Fibroblast of lung (primary cell): ENCODE data around the gene BBS1. TPM values are rescaled to one million over a fixed set of nuclear protein-coding genes. Genes with fewer than 3 reads are reported as not detected.

Source experiments
- DNase-seq, 2 donors: peaks; one replicate each; pipeline versions ENCODE4 v3.0.0 to v3.0.0-alpha.2; 2010; ENCODE audit warnings: low read depth in 2 of 2
- H2AFZ ChIP-seq: 2 replicates; pipeline ENCODE4 v1.5.1; 2012; ENCODE audit warnings: low read length, control low read depth, inconsistent platforms
- H3K27ac ChIP-seq: 2 replicates; pipeline ENCODE4 v1.5.1; 2011; ENCODE audit warnings: low read length, control low read depth; ENCODE audit not compliant: insufficient read depth
- H3K27me3 ChIP-seq: 2 replicates; pipeline ENCODE4 v1.5.1; 2011; ENCODE audit warnings: mild to moderate bottlenecking, low read length; ENCODE audit not compliant: control insufficient read depth, insufficient read depth
- H3K36me3 ChIP-seq: 2 replicates; pipeline ENCODE4 v1.5.1; 2011; ENCODE audit warnings: low read length; ENCODE audit not compliant: control insufficient read depth, insufficient read depth
- H3K4me1 ChIP-seq: 2 replicates; pipeline ENCODE4 v1.5.1; 2011; ENCODE audit warnings: low read length; ENCODE audit not compliant: control insufficient read depth, insufficient read depth; ENCODE audit errors: extremely low read depth
- H3K4me2 ChIP-seq: 2 replicates; pipeline ENCODE4 v1.5.1; 2011; ENCODE audit warnings: low read length, control low read depth; ENCODE audit not compliant: insufficient read depth; ENCODE audit errors: extremely low read depth
- H3K4me3 ChIP-seq, 4 experiments: fragments of 200-600 bp in 1 of 4; sonication (generic) in 1 of 4; replicated peaks in 1 of 4; 2 replicates each; pipeline ENCODE4 v1.5.1; 2011 to 2016; ENCODE audit warnings: low read length in 4 of 4, low read depth in 3 of 4, mild to moderate bottlenecking in 3 of 4, control low read depth in 2 of 4, inconsistent platforms in 1 of 4, mixed read lengths in 1 of 4; ENCODE audit not compliant: insufficient read depth in 1 of 4; ENCODE audit errors: control extremely low read depth in 1 of 4
- H3K79me2 ChIP-seq: 2 replicates; pipeline ENCODE4 v1.5.1; 2012; ENCODE audit warnings: mild to moderate bottlenecking, low read length, inconsistent platforms; ENCODE audit not compliant: control insufficient read depth, insufficient read depth
- H3K9ac ChIP-seq: 2 replicates; pipeline ENCODE4 v1.5.1; 2011; ENCODE audit warnings: mild to moderate bottlenecking, low read length, control low read depth; ENCODE audit not compliant: insufficient read depth
- H3K9me3 ChIP-seq: 2 replicates; pipeline ENCODE4 v1.5.1; 2012; ENCODE audit warnings: low read depth, low read length; ENCODE audit not compliant: control insufficient read depth, insufficient read depth
- H4K20me1 ChIP-seq: 2 replicates; pipeline ENCODE4 v1.5.1; 2011; ENCODE audit warnings: low read length; ENCODE audit not compliant: control insufficient read depth, insufficient read depth; ENCODE audit errors: extremely low read depth
- CTCF ChIP-seq, 2 donors: IDR thresholded peaks in 1 of 2; conservative IDR thresholded peaks in 1 of 2; 1 replicate in 1 of 2; 2 replicates in 1 of 2; pipeline ENCODE4 v1.5.1; 2011 to 2012; ENCODE audit warnings: low read length in 2 of 2, control low read depth in 1 of 2, inconsistent platforms in 1 of 2, low read depth in 1 of 2, mild to moderate bottlenecking in 1 of 2
- EZH2 ChIP-seq: IDR thresholded peaks from 2 replicates; pipeline ENCODE4 v1.5.1; 2012; ENCODE audit warnings: low read length, control low read depth, mild to moderate bottlenecking; ENCODE audit errors: missing control alignments
- polyA plus RNA-seq, 2 donors: library from polyadenylated mRNA; depleted of rRNA in 1 of 2; stranded (reverse) in 1 of 2; unstranded in 1 of 2; fragments of >200 nt; gene quantifications; 2 replicates each; pipeline ENCODE4 v1.2.1, GENCODE V29; 2011 to 2012; ENCODE audit warnings: missing spikeins in 1 of 2
- total RNA-seq: library from RNA; depleted of rRNA; stranded (reverse); fragments of >200 nt; gene quantifications from 2 replicates; pipeline ENCODE4 v1.2.1, GENCODE V29; 2014

Gene BBS1
- total and polyA plus RNA-seq, 2 donors (not counting 1 experiment from before 2014, with no cell fraction given) = 16.5 to 20.5 TPM

GRCh38 chr11:66547662-66548009, 37.2 kb downstream of the BBS1 start:
- H3K4me1 ChIP-seq = peaks cover 1% of the 10 kb centered on the region
- no peaks in the 10 kb centered on the region for H4K20me1 ChIP-seq
- TF ChIP-seq EZH2 = no peak
- H3K79me2 ChIP-seq = no peaks in the 10 kb centered on the region
- H3K36me3 ChIP-seq = peaks cover 1% of the 10 kb centered on the region
- no peak overlapping the region for H3K4me3 ChIP-seq
- peaks cover 19% of the 10 kb centered on the region for H3K27me3 ChIP-seq
- DNase-seq = no peak
- H3K9ac ChIP-seq = no peak overlapping the region
- H3K9me3 ChIP-seq = no peaks in the 10 kb centered on the region
- no peak overlapping the region for H3K27ac ChIP-seq
- no peak overlapping the region for H3K4me2 ChIP-seq
- H2AFZ ChIP-seq = no peak overlapping the region

DNA sequence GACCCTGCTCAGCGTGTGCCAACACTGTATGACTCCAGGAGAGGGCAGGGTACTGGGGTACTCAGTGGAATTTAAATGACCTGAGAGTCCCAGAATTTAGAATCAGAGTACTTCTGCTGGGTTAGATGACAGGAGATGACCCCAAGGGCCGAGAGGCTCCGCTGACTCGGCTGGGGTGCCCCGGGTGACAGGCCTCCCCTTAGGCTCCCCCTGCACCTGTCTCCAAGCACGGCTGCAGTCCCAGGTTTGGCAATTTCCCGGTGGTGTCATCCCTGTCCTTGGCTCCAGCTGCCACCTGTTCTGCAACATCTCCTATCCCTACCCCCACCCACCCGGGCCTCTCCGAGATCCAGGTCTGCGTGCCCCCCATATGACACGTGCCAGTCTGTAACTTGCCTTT, 37.6 kb downstream of the BBS1 start:
- Histone ChIP-seq H4K20me1 (no peaks in the 10 kb centered on the region), H3K27me3 (peaks cover 19% of the 10 kb centered on the region), H3K27ac (no peak overlapping the region), H3K9me3 (no peaks in the 10 kb centered on the region), H3K36me3 (peaks cover 1% of the 10 kb centered on the region), H3K4me2 (no peak overlapping the region), H3K9ac (no peak overlapping the region), H3K4me3 (no peak overlapping the region), H3K79me2 (no peaks in the 10 kb centered on the region), H3K4me1 (no peaks in the 10 kb centered on the region), H2AFZ (no peak overlapping the region)
- no peak for DNase-seq
- no peak for TF ChIP-seq CTCF (conservative IDR thresholded peaks at IDR 0.05 in 1 of 2, IDR thresholded peaks at IDR 0.05 in 1 of 2; ENCODE audit: low read depth in 1 of 2, low read length in 2 of 2)
- TF ChIP-seq EZH2 = no peak

- TF ChIP-seq EZH2 = no peak
- TF ChIP-seq CTCF (conservative IDR thresholded peaks at IDR 0.05 in 1 of 2, IDR thresholded peaks at IDR 0.05 in 1 of 2; ENCODE audit: low read depth in 1 of 2, low read length in 2 of 2) = no peak
- Histone ChIP-seq H3K27ac (no peak overlapping the region), H3K9ac (no peak overlapping the region), H3K4me2 (no peak overlapping the region), H4K20me1 (no peaks in the 10 kb centered on the region), H3K9me3 (no peaks in the 10 kb centered on the region), H3K4me3 (no peak overlapping the region), H3K27me3 (peaks cover 19% of the 10 kb centered on the region), H2AFZ (no peak overlapping the region), H3K79me2 (no peaks in the 10 kb centered on the region), H3K36me3 (no peaks in the 10 kb centered on the region), H3K4me1 (no peaks in the 10 kb centered on the region)
- DNase-seq = no peak
Observed at GRCh38 chr11:66548774-66549630, 38.6 kb downstream of the BBS1 start.
